ENCODE results near the gene SLC9C1. TPM values are rescaled to one million over a fixed set of nuclear protein-coding genes. Genes with fewer than 3 reads are reported as not detected.
A peak's percentile ranks its signal among the peaks of the same experiment; 100 is the strongest.

The SLC9C1 gene
- total RNA-seq, 2 experiments from 2014 or later = not detected

- peak overlapping the region; percentile 46 for H3K27ac Mint-ChIP-seq
- no peak for TF ChIP-seq CTCF (IDR thresholded peaks at IDR 0.05)
- CTCF ChIA-PET = interaction anchor here (1.2 to 1.9 kb wide), 3 partner anchors 9 to 411 kb away, joined by 3 to 12 read pairs (median 3); no protein-coding TSS in a partner anchor
Observed at GRCh38 chr3:112119962-112120836, 173.8 kb downstream of the SLC9C1 start.

GRCh38 chr3:112117841-112118571, 176.0 kb downstream of the SLC9C1 start:
- H3K4me3 Mint-ChIP-seq = no peak overlapping the region
- intact Hi-C loops (cut with micrococcal nuclease) = no loop called here
- DNase-seq (no peak), ATAC-seq (no peak)
- ChIA-PET POLR2A (interaction anchor here (0.6 kb wide), 1 partner anchor 29 kb away, joined by 3 read pairs; no protein-coding TSS in a partner anchor), CTCF (interaction anchor here (1.1 to 1.5 kb wide), 5 partner anchors 7 to 215 kb away, joined by 3 to 6 read pairs (median 3); partner anchors contain the start of genes CD200 and GCSAM)
- H3K36me3 Mint-ChIP-seq (ENCODE audit: low read depth) = peaks cover 4% of the 10 kb centered on the region
- H3K4me1 Mint-ChIP-seq (ENCODE audit: low read depth) = peaks cover 40% of the 10 kb centered on the region
- TF ChIP-seq CTCF (IDR thresholded peaks at IDR 0.05) = no peak
- H3K9me3 Mint-ChIP-seq = no peaks in the 10 kb centered on the region
- H3K27ac Mint-ChIP-seq = no peak overlapping the region
- no peaks in the 10 kb centered on the region for H3K27me3 Mint-ChIP-seq

More at GRCh38 chr3:112119962-112120836, 173.8 kb downstream of the SLC9C1 start:
- Mint-ChIP-seq H3K27me3 (no peaks in the 10 kb centered on the region), H3K4me3 (peak overlapping the region; percentile 10), H3K4me1 (ENCODE audit: low read depth) (peaks cover 30% of the 10 kb centered on the region), H3K9me3 (no peaks in the 10 kb centered on the region), H3K36me3 (ENCODE audit: low read depth) (peaks cover 10% of the 10 kb centered on the region)
- ATAC-seq (peak; percentile 27), DNase-seq (no peak)
- intact Hi-C loops (cut with micrococcal nuclease) = no loop called here
- POLR2A ChIA-PET = interaction anchor here (1.0 kb wide), 1 partner anchor 11 kb away, joined by 3 read pairs; no protein-coding TSS in a partner anchor

GRCh38 chr3:112117415-112117814, 176.6 kb downstream of the SLC9C1 start:
- no peaks in the 10 kb centered on the region for H3K9me3 Mint-ChIP-seq
- H3K4me1 Mint-ChIP-seq (ENCODE audit: low read depth) = peaks cover 40% of the 10 kb centered on the region
- POLR2A ChIA-PET = interaction anchor here (0.6 kb wide), 1 partner anchor 29 kb away, joined by 3 read pairs; no protein-coding TSS in a partner anchor

GRCh38 chr3:112116748-112117186, 177.2 kb downstream of the SLC9C1 start:
- no peaks in the 10 kb centered on the region for H3K9me3 Mint-ChIP-seq
- no peak for TF ChIP-seq CTCF (IDR thresholded peaks at IDR 0.05)
- ATAC-seq = no peak
- peaks cover 4% of the 10 kb centered on the region for H3K36me3 Mint-ChIP-seq (ENCODE audit: low read depth)
- no peak for DNase-seq
- intact Hi-C loops (cut with micrococcal nuclease) = no loop called here
- H3K4me3 Mint-ChIP-seq = no peak overlapping the region
- no peaks in the 10 kb centered on the region for H3K27me3 Mint-ChIP-seq
- H3K4me1 Mint-ChIP-seq (ENCODE audit: low read depth) = peaks cover 40% of the 10 kb centered on the region
- ChIA-PET POLR2A (interaction anchor here (0.6 kb wide), 1 partner anchor 12 kb away, joined by 3 read pairs; no protein-coding TSS in a partner anchor), CTCF (interaction anchor here (0.8 to 1.5 kb wide), 5 partner anchors 8 to 216 kb away, joined by 3 to 6 read pairs (median 3); partner anchors contain the start of genes CD200 and GCSAM)
- H3K27ac Mint-ChIP-seq = peak overlapping the region; percentile 26

More at GRCh38 chr3:112117415-112117814, 176.6 kb downstream of the SLC9C1 start:
- Mint-ChIP-seq H3K27me3 (no peaks in the 10 kb centered on the region), H3K4me3 (no peak overlapping the region), H3K27ac (no peak overlapping the region), H3K36me3 (ENCODE audit: low read depth) (peaks cover 4% of the 10 kb centered on the region)
- no peak for DNase-seq
- intact Hi-C loops (cut with micrococcal nuclease) = no loop called here
- CTCF ChIA-PET = interaction anchor here (0.8 to 1.5 kb wide), 5 partner anchors 8 to 216 kb away, joined by 3 to 6 read pairs (median 3); partner anchors contain the start of genes CD200 and GCSAM
- ATAC-seq = no peak
- no peak for TF ChIP-seq CTCF (IDR thresholded peaks at IDR 0.05)

Measured in activated CD8-positive, alpha-beta T cell treated with anti-CD3 and anti-CD28 coated beads for 36 hours (primary cell).